Measurements from ENCODE around the gene RBM33.

RBM33 gene

GRCh38 chr7:155728116-155728515, 83.7 kb downstream of the RBM33 start:
- no peak for DNase-seq (ENCODE audit: low spot score)

DNA sequence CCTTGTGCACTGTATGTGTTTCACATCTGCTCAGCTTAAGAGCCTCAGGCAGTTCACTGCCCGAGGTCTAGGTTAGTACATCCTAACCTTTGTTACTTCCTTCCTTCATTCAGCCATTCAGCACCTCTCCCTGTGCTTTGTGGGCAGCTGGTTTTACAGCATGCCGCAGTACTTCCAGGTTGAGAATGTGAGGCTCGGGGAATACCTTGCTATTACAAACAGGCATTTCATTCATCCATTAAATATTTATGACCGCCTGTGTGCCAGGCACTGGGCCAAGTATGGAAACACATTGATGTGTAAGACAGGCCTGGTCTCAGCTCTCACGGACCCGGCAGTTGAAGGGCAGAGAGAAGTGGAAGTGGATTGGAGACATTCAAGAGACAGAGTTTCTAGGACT, 85.4 kb downstream of the RBM33 start:
- DNase-seq (ENCODE audit: low spot score): no peak

DNA sequence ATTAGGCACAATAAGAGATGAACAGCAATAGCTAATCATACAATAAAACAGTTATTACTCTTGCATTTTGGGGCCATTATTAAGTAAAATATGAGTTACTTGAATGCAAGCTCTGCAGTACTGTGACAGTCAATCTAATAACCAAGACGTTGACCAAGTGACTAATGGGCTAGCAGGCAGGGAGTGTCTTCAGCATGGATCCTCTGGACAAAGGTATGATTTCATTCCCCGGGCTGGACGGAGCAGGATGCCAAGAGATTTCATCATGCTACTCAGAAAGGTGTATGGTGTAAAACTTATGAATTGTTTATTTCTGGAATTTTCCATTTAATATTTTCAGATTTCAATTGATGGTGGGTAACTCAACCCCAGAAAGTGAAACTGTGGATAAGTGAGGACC, 86.9 kb downstream of the RBM33 start:
- DNase-seq (ENCODE audit: low spot score): no peak

GRCh38 chr7:155731871-155732270, 87.4 kb downstream of the RBM33 start:
- no peak for DNase-seq (ENCODE audit: low spot score)

DNA sequence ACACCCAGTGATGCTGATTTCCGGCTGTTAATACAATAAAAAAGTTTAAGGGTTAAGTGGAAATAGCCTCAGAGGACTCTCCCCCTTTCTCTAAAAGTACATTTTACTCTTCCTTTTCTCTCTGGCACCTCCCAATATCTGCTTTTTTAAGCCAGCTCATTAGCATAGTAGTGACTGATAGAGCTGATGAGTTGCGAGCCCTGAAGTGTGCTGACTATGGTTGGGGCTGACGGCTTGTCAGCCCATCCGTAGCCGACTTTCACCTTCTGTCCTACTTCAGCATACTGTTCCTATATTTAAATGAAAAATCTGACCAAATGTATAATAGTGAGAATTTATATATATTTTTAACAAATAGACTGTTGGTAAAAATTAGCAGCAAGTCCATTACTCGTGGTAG, 87.8 kb downstream of the RBM33 start:
- no peak for DNase-seq (ENCODE audit: low spot score)

GRCh38 chr7:155733582-155734444, 89.4 kb downstream of the RBM33 start:
- no peak for DNase-seq (ENCODE audit: low spot score)

DNA sequence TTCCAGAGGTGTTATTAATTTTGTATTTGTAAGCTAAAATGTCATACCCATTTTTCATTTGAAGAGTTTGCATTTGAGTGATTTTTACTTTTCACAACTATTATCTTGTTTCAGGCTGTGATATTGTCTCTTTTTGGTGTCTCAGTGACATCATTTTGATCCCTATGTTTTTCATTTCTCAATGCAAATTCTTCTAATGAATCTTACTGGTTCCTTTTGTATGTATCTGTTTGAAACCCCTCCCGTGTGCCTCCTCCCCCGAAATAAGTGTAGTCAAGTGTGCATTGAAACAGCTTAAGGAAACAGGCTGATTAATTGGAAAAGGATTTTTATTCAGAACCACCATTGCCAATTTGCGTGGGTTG, 90.0 kb downstream of the RBM33 start:
- no peak for DNase-seq (ENCODE audit: low spot score)

DNA sequence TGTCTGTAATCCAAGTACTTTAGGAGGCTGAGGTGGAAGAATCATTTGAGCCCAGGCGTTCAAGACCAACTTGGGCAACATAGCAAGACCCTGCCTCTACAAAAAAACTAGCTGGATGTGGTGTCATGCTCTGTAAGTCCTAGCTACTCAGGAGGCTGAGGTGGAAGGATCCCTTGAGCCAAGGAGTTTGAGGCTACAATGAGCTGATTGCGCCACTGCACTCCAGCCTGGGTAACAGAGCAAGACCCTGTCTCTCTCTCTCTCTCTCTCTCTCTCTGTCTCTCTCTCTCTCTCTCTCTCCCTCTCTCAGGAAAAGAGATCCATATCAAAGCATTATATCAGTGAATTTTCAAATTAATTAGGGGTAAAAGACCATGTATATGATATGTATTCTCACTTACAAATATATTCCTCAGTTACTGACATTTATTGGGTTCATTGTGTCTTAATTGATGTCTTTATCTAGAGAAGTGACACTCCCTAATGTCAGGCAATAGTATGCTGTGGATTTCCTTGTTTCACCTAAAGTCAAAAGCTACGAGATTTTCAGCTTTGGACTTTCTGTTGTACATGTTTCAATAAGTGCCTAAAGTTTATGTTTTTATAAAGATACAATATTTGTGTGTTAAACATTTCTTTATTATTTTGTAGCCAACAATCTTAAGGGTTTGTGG, 91.1 kb downstream of the RBM33 start:
- no peak for DNase-seq (ENCODE audit: low spot score)

- DNase-seq (ENCODE audit: low spot score): no peak
These were observed 93.1 kb downstream of the RBM33 start for GRCh38 chr7:155737590-155737989.

DNA sequence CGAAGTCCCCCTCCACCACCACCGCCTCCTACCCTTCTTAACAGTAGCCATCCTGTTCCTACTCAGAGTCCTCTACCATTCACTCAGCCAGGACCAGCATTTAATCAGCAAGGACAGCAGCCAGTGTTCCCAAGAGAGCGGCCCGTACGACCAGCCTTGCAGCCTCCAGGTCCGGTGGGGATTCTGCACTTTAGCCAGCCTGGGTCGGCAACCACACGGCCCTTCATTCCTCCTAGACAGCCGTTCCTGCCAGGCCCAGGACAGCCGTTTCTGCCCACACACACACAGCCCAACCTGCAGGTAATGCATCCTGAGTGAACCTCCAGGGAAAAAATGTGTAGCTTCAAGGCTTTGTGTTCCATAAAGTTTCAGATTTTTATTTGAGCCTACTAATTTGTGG, 93.6 kb downstream of the RBM33 start:
- no peak for DNase-seq (ENCODE audit: low spot score)

DNA sequence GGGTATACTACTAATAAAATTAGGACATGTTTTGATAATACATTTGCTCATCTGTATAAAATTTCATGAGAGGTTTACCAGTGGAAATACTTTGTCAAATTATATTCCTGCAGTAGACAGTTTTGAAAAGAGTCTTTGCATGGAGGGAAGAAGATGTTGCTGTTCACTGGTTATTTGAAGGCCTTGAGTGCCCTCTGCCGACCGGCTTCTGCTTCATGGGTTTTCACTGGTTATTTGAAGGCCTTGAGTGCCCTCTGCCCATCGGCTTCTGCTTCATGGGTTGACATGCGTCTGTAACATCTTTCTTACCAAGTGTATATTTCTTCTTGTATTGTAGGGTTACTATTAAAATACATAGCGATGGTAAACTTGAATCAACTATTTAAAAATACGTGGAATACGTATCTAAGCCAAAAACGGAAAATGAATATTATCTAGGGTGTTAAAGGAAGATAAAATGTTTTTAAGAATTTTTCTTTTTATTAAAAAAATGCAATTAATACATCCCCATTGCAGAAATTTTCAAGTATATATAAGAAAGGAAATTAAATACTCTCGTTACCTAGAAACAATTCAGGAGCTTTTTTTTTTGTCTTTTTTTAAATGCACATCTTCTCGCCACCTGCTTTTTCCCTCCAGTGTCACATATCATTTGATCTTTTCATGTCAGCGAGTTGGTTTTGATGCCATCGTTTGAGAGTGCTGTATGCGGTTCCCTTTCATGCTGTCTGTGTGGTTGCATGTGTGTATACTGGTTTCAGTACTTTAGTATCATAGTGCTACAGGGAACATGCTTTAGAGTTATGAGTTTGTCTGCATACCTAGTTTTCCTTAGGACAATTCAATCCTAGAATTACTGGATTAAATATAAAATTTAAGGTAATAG, 94.4 kb downstream of the RBM33 start:
- peak; percentile 49 for DNase-seq (ENCODE audit: low spot score)

DNA sequence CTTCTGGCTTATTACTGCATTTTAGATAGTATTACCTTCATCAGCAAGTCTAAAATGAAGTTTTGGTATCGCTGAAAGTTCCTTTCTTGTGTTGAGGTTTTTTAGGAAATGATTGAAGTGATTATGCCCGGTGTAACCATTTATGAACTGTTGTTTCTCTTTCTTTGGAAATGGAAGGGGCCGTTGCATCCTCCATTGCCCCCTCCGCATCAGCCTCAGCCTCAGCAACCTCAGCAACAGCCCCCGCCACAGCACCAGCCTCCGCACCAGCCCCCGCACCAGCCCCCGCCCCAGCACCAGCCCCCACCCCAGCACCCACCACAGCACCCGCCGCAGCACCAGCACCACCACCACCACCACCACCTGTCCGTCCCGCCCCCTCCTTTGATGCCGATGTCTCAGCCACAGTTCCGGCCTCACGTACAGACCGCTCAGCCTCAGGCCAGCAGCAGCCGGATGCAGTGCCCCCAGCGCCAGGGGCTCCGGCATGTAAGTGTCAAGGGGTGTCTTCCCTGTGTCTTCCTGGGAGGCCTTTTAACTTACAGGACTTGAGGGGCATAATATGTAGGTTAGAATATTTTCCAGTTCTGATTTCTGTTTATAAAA, 95.2 kb downstream of the RBM33 start:
- no peak for DNase-seq (ENCODE audit: low spot score)

- no peak for DNase-seq (ENCODE audit: low spot score)
These were observed 96.6 kb downstream of the RBM33 start for GRCh38 chr7:155741082-155741481.

GRCh38 chr7:155741805-155742204, 97.3 kb downstream of the RBM33 start:
- DNase-seq (ENCODE audit: low spot score): no peak

- DNase-seq (ENCODE audit: low spot score): no peak
These were observed 98.7 kb downstream of the RBM33 start for GRCh38 chr7:155743177-155743576.

- no peak for DNase-seq (ENCODE audit: low spot score)
These were observed 100.7 kb downstream of the RBM33 start for GRCh38 chr7:155744971-155745683.

DNA sequence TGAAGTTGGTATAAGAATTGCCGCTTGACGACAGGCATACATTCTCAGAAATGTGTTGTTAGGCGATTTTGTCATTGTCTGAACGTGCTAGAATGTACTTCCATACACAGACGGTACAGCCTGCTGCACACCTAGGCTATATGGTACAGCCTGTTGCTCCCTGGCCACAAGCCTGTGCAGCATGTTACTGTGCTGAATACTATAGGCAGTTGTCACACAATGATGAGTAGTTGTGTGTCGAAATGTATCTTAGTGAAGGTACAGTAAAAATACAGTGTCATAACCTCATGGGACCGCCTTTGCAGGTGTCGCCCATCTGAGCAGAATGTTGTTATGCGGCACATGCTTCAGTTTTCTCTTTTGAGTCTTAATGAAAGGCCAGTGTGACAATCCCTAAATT, 101.3 kb downstream of the RBM33 start:
- no peak for DNase-seq (ENCODE audit: low spot score)

DNA sequence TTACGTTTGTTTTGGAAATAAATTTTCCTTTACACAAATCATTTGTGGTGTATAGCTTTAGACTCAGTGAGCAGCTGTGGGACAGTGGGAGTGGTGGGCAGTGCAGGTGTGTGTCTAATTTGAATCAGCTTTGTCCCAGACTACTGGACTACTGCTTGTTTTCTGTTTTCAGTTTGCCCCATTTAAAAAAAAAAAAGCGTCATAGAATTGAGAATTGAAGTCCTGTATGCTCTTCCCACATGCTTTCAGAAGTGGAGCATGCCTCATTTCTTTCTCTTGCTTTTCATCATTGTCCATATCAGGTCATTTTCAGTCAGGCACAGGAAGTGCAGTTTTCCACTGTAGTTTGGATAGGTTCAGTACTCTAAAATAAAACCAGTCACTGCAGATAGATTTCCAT, 101.7 kb downstream of the RBM33 start:
- DNase-seq (ENCODE audit: low spot score): no peak

DNA sequence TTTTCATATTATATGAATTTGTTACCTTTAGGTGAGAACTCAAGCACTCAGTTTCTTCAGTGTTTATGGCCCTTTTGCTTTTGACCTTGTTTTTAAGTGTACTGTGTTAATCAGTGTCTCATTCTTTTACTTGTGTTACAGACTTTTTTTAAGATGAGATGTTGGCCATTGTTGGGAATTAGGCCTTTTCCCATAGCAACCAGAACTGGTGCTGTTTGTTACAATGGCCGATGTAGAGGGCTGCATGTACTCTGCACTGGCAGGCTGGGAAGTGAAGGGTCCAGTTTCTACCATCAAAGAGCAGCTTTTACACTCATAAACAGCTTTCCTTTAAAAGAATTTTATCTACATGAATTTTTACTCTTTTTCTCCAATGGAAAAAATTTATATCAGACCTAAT, 102.7 kb downstream of the RBM33 start:
- DNase-seq (ENCODE audit: low spot score): no peak

- DNase-seq (ENCODE audit: low spot score): no peak
These were observed 105.1 kb downstream of the RBM33 start for GRCh38 chr7:155749578-155749977.

- no peak for DNase-seq (ENCODE audit: low spot score)
These were observed 106.0 kb downstream of the RBM33 start for GRCh38 chr7:155750255-155751125.
